VCaP (cell line): ENCODE measurements around the gene ARHGAP42.

Experiments
- H3K27ac ChIP-seq: fragments of 450-650 bp; 2 replicates; pipeline ENCODE4 v1.5.1; 2017
- TF ChIP-seq, protein P1 (sequence below): fragments of 450-650 bp; conservative IDR thresholded peaks from 2 replicates; pipeline ENCODE4 v1.5.1; 2017; ENCODE audit warnings: mild to moderate bottlenecking, moderate library complexity

ARHGAP42 gene

DNA sequence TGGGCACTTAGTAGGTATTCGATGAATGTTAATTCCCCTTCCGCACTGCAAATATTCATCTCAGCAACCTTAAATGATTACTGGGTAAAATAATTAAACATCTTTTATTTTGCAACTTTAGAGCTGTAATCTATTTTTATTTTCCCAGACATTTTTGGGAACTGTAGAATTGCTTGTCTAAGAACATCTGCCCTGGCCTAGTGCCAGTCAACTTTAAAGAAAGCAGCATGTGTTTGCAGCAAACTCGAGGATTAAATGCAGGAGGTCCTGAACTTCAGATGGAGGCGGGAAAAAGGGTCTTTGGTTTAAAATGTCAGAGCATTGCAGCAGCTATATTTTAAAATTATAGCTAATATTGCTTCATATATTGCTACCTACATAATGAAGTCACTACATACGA is 252.5 kb downstream of the ARHGAP42 start:
- no peak overlapping the region for H3K27ac ChIP-seq
- TF ChIP-seq, protein P1, sequence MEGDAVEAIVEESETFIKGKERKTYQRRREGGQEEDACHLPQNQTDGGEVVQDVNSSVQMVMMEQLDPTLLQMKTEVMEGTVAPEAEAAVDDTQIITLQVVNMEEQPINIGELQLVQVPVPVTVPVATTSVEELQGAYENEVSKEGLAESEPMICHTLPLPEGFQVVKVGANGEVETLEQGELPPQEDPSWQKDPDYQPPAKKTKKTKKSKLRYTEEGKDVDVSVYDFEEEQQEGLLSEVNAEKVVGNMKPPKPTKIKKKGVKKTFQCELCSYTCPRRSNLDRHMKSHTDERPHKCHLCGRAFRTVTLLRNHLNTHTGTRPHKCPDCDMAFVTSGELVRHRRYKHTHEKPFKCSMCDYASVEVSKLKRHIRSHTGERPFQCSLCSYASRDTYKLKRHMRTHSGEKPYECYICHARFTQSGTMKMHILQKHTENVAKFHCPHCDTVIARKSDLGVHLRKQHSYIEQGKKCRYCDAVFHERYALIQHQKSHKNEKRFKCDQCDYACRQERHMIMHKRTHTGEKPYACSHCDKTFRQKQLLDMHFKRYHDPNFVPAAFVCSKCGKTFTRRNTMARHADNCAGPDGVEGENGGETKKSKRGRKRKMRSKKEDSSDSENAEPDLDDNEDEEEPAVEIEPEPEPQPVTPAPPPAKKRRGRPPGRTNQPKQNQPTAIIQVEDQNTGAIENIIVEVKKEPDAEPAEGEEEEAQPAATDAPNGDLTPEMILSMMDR: no peak

DNA sequence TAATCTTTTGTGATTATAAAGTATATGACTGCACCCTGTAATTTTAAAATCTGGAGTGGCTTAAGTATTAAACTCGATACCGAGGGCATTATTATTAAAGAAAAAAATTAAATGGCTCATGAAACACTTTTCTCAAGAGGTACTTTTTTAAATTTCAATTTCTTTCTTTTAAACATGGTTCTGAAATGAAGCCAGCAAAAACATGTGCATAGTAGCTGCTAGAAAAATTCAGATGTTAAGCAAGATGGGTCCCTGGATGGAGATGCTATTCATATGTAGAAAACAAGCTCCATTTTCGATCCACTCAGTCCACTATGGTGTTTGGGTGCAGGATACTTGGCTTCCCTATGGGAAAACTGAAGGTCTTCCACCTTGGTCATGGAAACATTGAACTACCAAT is 253.0 kb downstream of the ARHGAP42 start:
- TF ChIP-seq, protein P1: no peak
- no peak overlapping the region for H3K27ac ChIP-seq

DNA sequence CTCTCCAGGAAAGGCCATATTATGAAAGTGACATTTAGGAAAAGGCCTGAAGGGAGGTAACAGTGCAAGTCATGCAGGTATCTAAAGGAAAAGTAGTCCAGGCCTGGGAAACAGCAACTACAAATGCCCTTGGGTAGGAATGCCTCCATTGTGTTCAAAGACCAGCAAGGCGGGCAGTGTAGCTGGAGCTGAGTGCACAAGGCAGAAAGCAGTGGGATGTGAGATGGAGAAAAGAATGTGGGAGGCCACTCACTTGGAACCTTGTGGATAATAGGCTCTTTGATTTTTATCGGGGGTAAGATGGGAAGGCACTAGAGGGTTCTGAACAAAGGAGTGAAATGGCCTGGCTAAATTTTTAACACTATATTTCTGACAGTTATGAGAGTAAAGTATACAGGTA is 253.9 kb downstream of the ARHGAP42 start:
- TF ChIP-seq, protein P1: no peak
- no peak overlapping the region for H3K27ac ChIP-seq

DNA sequence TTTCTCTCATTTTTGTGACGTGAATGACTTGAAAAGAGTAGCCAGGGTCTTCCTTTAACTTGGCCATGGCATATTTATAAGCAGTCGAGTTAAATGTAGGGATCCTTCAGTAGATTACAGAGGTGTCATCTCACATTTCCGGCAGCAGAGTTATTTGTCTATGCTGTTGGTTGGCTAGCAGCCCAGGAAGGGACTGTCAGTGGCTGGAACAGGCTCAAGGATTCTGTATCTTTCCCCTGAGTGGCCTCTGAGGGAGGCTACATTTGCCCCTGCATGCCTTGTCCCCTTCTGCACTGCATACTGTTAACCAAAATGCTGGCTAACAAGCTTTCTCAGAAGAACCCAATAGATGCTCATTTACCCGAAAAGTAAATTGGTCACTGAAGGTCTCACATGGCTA is 254.9 kb downstream of the ARHGAP42 start:
- peak overlapping the region; percentile 12; the same call in 1 of the 2 replicates for H3K27ac ChIP-seq
- TF ChIP-seq, protein P1: no peak

DNA sequence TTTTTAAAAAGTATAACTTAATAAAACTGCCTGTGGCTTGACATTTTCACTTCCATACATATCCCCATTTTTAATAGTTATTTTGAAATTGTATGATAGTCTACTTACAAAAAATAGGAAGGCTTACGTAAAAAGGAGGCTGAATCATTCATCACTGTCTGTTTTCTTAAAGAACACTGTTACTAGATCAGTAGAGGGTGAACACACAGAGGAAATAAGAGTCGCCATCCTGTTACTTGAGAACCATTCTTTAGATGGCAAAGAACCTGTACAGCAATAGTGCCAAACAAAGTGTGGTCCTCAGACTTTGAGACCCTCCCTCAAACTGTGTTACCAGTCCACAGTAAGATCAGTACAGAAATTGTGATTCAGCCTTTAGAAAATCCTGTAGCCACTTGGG is 261.8 kb downstream of the ARHGAP42 start:
- H3K27ac ChIP-seq: no peak overlapping the region
- TF ChIP-seq, protein P1: no peak

DNA sequence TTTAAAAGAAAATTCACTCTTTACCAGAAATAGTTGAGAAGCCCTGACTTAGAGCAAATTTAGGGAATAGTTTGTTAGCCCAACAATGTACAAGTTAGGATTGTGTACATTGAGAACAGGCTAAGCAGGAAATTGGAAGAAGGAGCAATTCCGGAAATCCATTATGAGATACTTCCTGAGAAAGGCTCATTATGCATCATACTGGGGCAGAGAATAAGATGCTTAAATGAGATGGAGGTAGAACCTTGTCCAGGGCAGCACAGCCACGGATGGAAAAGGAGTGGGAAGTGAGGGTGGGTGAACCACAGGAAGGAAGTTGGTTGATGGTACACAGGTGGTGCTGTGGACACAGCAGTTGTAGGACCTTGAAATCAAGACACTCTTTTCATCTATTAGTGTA is 262.4 kb downstream of the ARHGAP42 start:
- TF ChIP-seq, protein P1: no peak
- H3K27ac ChIP-seq: no peak overlapping the region

DNA sequence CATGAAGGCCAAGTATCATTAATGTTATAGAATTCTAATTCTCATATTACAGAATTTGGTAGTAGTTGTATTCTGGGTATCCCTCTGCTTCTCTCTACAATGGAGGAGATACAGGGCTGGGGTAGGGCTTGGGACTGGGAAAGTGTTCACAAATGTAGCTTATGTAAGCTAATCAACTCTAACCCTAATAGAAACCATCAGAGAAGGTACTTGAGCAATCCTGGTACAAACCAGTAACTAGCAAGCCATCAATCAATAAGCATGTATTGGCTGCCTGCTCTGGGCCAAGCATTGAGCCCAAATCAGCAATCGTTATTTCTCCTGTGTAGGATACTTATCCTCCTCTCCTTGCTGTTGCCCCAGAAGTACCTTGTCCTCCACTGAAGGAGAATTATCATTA is 268.2 kb downstream of the ARHGAP42 start:
- TF ChIP-seq, protein P1: no peak
- no peak overlapping the region for H3K27ac ChIP-seq

DNA sequence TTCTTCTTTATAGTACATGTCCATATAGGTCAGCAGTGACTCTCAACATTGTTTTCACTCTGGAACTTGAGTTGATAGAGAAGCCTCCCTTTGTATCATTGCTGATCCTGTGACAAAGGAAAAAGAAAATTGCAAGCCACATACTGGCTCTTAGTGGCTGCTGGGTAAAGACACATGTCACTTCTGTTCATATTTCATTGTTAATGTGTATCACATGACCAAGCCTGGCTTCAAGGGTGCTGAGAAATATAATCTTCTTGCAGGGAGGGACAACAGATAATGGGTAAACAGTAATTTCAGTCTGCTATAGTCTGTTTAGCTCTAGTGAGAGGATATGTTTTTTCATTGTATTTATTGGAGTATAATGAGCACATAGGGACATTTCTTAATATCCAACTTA is 269.3 kb downstream of the ARHGAP42 start:
- TF ChIP-seq, protein P1: no peak
- H3K27ac ChIP-seq: no peak overlapping the region
